DOHH2 (cell line): Measurements from ENCODE around the gene FAM78A.

Experiments
- CTCF ChIP-seq: fragments of 200-600 bp; sonication (generic); IDR thresholded peaks from one replicate; pipeline ENCODE4 v1.5.1; 2014; ENCODE audit warnings: antibody characterized with exemption, mild to moderate bottlenecking, low read depth, low read length; ENCODE audit not compliant: poor library complexity, severe bottlenecking
- EZH2phosphoT487 ChIP-seq: fragments of 200-600 bp; sonication (generic); IDR thresholded peaks from 2 replicates; pipeline ENCODE4 v1.6.1; 2017; ENCODE audit warnings: borderline replicate concordance, mild to moderate bottlenecking, antibody characterized with exemption, low read length, moderate library complexity, mixed read lengths

DNA sequence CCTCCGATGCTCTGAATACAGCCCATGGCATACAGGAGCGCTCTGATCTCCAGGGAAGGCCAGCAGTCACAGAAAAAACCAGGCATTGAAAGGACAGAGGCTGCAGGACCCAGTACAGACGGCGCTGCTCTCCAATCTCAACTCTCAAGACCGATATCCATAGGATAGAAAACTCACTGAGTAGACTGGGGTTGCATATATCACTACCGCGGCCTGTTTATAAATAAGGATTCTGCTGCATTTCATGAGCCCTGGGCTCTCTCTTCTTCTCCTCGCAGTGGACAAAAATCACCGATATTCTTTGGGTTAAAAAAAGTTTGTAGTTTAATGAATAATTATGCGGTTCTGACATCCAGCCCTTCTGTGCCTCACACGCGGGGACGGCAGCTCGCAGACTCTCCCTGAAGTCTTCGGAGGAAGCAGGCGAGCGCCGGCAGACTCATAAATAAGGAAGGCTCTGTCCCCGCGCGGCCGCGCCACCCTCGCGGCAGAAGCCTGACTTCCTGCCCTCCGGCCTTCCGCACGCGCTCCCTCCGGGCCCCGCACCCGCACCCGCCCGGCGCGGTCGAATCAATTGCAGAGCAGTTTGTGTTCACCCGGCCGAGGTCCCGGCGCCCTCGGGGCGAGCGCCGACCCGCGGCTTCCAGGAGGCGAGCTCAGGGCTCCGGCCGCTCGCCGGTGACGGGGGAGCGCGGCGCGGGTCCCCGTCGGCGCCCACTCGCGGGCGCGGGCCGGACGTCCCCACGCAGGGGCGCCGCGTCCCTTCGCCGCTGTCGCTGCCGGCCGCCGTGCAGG lies at the start of gene FAM78A:
- TF ChIP-seq CTCF (no peak), EZH2phosphoT487 (no peak)
